AML-193 (cell line): ENCODE measurements around the gene SPATC1L.

ENCODE experiments used
- DNase-seq, 2 experiments: peaks; one replicate each; lab custom pipeline; 2025; lab: John Stamatoyannopoulos, UW

Gene SPATC1L

DNA sequence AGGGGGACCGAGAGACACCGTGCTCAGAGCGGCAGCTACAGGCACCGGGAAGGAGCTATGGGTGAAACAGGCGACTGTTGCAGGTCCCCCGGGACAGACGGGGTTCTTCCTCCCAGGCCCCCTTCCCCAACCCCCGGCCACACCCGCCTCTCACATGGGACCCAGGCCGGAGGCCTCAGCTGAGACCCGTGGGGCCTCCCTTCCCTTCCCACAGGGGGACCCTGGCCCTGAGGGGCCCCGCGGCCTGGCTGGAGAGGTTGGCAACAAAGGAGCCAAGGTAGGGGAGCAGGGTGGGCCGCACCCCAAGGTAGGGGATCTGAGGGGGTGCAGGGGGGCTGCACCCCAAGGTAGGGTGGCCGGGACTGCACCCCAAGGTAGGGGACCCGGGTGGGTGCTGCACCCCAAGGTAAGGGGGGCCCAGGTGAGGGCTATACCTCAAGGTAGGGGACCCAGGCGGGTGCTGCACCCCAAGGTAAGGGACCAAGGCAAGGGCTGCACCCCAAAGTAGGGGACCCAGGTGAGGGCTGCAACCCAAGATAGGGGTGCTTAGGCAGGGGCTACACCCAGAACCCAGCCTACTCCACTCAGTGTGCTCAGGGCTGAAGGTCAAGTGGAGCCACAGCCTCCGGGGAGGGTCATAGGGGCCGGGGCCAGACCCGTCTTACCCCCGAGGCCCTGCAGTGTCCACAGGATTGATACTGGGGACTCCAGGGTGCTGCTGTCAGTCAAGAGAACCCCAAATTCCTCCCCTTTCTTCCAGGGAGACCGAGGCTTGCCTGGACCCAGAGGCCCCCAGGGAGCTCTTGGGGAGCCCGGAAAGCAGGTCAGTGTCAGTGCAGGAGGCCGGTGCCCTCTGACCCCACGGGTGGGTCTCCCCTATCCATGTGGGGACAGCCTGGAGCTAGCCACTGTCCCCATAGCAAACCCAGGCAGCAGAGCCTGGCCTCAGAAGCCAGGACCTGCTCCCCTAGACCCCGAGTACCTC lies 63.7 kb downstream of the SPATC1L start:
- no peak for DNase-seq

DNA sequence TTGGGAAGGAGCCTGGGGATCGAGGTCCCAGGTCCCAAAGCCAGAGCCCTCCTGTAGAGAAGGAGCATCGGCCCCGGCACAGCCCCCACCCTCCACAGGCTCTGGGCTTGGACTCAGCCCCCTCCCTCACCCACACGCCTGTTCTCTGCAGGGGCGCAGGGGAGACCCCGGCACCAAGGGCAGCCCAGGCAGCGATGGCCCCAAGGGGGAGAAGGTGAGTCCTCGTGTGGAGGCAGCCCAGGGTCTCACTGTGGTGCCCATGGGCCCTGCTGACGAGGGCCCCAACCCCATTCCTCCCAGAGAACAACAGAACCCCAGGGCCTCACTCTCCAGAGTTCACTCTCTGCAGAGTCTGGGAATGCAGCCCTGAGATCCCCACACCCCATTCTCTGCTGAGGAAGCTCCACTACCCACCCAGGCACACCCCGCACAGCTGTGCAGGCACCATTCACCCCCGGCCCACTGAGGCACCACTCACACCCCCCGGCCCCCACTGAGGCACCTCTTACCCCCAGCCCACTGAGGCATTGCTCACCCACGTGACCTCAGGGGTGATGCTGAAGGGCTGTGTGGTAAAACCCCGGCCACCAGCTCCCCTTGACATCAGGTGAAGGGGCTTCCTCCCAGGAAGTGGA lies 64.5 kb downstream of the SPATC1L start:
- no peak for DNase-seq

DNA sequence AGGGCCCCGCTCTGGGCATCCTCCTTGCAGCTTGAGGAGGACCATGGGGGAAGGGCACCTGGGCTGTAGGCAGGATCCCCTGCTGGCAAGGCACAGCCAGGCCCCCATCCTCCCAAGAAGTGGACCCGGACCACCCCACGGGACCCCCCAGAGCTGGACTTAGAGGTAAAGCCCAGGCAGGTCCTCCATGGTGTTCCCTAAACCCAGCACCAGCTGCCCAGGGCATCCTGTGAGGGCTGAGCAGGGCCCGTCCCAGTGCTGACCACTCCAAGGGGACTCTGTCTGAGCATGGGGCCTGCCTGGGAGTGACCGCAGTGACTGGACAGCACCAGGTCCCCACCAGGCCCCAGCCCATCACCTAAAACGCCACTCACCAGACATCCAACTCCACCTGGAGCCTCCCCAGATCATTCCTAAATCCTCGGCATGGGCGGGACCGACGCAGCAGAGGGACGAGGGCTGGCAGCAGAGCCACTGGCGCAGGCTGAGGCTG lies 65.1 kb downstream of the SPATC1L start:
- no peak for DNase-seq

DNA sequence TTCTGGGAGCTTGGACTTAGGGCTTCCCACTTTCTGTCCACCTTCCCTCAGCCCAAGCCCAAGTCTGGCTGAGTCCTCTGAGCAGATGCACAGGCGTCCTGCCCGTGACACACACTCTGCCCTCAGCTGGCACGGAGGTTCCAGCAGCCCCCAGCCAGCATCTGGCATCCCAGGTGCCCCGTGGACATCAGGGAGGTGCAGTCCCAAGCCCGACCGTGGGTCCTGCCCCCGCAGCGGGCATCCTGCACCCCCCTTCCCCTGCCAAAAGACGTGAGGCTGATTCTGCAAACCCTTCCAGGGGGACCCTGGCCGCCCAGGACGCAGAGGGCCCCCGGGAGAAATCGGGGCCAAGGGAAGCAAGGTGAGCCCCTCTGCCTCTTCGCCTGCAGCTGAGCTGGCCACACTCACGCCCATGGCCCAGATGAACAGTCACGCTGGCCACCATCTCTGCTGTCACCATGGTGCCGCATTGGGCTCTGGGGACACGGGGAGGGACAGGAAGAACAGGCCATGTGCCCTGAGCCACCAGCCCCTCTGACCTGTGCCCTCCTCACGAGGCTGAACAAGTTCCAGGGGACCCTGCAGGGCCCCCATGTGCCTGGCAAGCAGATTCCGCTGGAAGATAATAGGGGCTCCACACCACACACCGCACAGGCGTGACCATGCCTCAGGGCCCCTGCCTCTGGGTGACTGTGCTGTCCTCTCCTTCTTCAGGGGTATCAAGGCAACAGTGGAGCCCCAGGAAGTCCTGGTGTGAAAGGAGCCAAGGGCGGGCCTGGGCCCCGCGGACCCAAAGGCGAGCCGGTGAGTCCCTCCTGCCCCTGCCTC lies 65.7 kb downstream of the SPATC1L start:
- no peak for DNase-seq

DNA sequence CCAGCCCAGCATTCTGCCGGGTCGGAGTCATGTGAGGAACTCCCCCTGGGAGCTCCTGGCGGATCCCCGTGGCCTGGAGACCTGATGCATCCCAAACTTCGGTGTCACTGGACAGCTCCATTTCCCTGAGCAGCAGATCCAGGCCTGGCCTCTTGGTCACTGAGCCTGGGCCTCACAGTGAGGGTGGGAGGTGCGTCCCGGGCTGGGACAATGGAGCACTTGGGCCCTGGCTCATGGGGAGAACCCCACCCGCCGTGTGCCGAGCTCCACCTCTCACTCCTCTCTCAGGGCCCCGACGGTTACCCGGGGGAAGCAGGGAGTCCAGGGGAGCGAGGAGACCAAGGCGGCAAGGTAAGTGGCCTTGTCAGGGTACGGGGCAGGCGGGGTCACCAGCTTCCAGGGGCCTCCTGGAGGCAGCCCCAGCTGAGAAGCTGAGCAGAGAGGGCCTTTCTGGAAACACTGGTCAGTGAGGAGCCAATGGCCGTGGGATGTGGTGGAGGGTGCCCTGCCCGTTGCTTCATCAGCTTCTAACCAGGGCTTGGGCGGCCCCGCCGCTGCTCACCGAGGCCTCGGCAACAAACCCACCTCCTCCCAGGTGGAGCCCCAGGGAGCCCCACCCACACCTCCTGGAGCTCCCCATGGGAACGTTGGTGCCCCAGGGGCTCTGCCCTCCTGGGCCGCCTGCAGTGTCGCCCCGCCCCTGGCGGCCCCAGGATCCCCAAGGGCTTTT lies 66.5 kb downstream of the SPATC1L start:
- no peak for DNase-seq

DNA sequence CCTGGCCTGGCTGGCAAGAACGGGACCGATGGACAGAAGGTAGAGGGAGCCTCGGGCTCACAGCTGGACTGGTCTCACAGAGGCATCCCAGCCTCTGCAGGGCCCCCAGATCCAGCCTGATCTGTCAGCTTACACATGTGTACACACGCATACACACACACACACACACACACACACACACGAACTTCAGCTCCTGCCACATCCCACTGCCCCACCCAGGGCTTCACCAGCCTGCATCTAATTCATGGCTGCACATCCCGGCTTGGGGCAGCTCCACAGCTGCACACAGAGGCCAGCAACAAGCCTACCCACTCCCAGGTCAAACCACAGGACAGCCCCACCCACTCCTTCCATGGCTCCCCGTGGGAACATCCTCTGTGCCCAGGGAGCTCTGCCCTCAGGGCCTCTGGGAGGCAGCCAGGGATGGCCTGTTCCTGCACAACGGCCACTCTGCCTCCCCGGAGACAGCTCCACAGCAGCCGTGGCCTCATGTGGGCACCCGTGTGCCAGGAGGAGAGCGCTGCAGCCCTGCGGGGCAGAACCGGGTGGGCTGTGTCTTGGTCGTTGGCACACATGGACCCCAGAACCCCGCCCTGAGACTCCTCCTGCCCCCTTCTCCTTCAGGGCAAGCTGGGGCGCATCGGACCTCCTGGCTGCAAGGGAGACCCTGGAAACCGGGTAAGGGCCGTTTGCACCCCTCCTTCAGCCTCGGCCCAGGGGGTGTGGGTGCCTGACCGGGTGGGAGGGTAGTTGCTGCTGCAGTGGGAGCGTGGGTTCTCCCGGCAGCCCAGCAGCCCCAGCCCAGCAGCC lies 67.3 kb downstream of the SPATC1L start:
- no peak for DNase-seq

DNA sequence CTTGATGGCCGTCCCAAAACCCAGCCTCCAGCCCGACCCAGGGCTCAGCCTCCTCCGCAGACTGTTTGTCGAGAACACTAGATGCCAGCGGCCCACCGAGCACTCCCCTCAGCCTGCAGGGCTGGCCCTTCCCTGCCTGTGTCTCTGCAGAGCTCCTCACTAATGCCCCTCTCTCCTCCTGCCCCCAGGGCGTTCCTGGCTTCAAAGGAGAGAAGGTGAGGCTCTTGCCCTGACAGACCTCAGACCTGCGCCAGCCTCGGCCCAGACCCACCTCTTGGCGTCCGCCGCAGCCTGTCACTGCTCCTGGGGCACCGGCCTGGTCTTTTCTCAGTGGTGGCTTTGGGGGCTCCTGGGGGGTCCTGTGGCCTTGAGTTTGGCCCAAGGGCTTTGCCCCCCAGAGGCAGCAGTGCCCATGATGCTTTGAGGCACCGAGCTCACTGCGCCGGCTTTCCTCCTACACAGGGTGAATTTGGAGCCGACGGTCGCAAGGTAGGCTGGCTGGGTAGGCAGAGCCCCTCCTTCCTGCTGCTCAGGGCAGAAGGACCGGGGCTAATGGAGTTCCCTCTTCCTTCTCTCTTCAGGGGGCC lies 68.0 kb downstream of the SPATC1L start:
- DNase-seq = no peak

DNA sequence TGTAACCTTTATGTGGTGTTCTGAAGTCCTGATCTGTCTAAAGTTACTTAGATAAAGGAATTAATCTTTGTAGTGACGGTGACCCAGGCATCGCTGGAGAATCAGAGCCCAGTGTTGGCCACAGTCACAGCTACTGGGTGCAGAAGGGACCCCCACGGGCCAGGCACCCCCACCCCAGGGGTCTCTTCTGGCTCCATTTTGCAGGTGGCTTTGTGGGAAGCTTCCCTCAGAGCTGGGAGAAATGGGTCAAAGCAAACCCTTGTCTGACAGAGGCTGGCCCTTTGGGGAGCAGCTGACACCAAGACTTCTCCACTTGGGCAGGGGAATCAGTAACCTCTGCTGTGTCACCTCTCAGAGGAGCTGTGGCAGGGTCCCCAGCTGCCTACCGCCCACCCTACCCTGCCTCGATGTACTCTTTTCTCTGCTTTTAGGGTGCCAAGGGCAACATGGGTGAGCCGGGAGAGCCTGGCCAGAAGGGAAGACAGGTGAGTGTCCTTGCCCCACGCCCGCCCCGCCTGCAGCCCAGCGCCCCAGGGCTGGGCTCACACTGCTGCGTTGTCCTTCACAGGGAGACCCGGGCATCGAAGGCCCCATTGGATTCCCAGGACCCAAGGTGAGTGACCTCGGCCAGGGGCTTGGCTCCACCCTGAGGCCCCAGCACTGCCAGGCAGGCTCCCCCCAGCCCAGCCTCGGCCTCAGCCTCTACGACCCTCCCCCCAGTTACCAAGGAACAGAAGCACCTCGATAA lies 68.6 kb downstream of the SPATC1L start:
- DNase-seq = no peak

DNA sequence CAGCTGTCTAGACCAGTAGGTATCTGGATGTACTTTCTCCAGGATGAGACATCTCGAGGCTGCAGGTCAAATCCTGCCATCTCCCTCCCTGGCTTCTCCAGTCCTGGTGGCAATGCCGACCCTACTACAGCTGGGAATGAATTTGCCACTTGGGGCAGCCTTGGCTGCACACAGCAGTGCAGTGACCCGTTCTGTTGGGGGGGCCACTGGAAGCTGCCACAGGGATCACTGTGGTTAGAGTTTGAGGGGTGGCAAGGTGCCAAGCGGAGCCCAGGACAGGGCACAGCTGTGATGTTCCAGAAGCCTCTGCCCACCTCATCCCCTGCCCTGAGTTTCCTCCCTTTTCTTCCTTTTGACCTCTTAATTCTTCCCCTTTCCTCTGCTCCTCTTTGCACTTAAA lies 69.3 kb downstream of the SPATC1L start:
- DNase-seq = no peak

DNA sequence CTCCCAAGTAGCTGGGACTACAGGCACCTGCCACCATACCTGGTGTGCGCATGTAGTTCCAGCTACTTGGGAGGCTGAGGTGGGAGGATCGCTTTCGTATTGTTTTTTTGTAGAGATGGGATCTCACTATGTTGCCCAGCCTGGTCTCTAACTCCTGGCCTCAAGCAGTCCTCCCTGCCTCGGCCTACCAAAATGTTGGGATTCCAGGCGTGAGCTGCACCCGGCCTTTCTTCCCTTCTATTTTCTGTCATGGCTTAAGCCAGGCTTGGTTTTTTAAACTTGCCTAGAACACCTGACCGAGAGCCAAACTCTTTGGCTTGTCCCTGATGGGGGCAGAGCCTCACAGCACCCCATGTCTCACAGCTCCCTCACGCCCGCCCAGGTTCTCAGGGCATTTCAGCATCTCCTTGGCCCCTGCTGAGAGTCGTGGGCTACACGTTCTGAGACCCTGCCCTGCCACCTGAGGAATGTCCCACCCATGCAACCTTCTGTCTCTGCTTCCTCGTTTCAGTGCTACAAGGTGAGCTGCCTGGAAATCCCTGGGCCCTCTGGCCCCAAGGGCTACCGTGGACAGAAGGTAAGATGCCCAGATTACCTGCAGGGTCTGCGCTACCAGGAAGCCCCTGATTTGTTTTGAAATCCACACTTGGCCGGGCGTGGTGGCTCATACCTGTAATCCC lies 70.6 kb downstream of the SPATC1L start:
- DNase-seq = no peak

DNA sequence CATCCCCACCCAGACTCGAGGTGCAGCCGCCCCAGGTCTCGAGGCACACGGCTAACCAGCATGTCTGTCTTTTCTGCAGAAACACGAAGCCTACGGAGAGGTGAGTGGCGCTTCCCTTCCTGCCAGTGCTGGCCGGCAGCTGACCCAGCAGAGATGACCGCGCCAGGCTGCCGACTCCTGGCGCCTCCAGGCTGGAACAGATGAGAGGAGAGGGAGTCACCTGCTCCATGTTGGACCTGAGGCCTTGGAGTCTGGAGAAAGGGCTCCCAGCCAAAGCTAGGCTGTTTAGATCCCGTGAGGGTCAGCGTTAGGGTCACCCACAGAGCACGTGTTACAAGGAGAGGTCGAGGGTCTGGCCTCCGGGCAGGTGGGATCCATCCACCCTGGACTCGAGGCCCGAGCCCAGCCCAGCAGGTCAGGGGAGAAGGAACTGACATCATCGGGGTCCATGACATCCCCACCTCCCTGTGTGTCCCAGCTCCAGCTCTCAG lies 71.5 kb downstream of the SPATC1L start:
- DNase-seq = no peak

DNA sequence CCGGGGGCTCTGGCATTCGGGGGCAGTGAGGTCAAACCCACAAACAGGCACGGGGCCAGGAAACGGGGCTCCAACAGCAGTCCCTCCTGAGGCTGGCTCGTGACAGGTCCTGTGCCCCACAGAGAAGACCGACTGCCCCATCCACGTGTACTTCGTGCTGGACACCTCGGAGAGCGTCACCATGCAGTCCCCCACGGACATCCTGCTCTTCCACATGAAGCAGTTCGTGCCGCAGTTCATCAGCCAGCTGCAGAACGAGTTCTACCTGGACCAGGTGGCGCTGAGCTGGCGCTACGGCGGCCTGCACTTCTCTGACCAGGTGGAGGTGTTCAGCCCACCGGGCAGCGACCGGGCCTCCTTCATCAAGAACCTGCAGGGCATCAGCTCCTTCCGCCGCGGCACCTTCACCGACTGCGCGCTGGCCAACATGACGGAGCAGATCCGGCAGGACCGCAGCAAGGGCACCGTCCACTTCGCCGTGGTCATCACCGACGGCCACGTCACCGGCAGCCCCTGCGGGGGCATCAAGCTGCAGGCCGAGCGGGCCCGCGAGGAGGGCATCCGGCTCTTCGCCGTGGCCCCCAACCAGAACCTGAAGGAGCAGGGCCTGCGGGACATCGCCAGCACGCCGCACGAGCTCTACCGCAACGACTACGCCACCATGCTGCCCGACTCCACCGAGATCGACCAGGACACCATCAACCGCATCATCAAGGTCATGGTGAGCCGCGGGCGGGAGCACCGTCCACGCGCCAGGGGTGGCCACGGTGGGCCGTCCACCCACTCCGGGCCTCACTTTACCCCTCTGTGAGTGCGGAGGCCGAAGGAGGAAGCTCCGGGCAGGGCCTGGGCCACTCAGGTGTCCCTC lies 72.2 kb downstream of the SPATC1L start:
- no peak for DNase-seq

DNA sequence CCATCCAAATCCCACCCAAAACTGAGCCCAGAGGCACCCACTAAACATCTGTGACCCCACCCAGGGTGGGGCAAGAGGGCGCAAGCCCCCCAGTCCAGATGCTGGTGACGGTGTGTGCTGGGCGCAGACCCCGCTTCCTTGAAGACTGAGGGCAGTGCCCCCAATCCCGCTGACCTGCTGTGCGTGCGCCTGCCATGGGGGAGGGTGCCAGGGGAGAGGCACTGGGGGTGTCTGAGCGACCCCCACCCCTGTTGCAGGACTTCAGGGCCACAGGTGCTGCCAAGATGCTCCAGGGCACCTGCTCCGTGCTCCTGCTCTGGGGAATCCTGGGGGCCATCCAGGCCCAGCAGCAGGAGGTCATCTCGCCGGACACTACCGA lies 73.1 kb downstream of the SPATC1L start:
- DNase-seq = no peak
